ENCODE measurements around the gene GRM7.

DNA sequence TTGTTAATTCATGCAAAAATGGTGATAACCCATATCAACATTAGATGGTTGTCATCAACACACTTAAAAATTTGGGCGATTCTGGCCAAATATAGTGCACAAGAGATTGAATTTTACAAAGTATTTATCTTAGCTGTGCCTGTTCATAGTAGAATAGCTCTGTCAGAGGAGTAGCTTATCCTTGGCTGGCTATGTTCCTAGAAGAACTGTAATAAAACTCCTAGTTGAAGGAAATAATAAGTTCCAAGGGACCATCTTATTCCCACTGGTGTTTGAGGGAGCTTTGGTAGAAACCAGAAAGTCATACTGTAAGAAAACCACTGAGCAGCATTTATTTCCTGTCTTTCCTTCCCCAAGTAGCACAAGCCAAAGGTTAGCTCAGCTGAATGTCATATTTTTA, 201.8 kb downstream of the GRM7 start:
- no peak for TF ChIP-seq CTCF (IDR thresholded peaks at IDR 0.05)
- no peak for TF ChIP-seq POLR2AphosphoS5 (IDR thresholded peaks at IDR 0.05)
